GM21447 (cell line): ENCODE measurements around the gene SHISA8.
A peak's percentile ranks its signal among the peaks of the same experiment; 100 is the strongest.

Experiments used
- ATAC-seq: cut with Tn5 transposase; IDR thresholded peaks from one replicate; pipeline ENCODE4 v1.9.1; 2021; ENCODE audit not compliant: unreplicated experiment

The SHISA8 gene

GRCh38 chr22:41862530-41863266, 52.2 kb downstream of the SHISA8 start:
- peak; percentile 44 for ATAC-seq

GRCh38 chr22:41862160-41862529, 52.7 kb downstream of the SHISA8 start:
- peak; percentile 47 for ATAC-seq
